ENCODE measurements around the gene LIG3.

DNA sequence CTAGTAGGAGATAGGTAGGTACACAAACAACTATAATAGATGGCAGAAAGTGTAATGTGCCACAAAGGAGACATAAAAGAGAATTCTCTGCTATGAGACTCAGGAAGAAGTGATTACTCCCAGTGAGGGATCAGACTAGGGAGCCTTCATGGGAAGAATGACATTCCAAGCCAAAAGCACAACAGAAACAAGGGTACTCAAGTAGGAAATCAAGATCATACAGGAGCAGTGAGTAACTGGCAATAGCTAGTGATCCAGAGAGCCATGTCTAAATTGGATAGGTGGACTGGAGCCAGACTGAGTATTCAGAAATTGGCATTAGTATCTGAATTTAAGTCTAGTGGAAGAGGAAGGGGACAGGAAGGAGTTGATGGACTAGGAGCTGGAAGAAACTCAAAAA, 72.5 kb downstream of the LIG3 start:
- TF ChIP-seq CTCF (conservative IDR thresholded peaks at IDR 0.05) = no peak
- no peak for TF ChIP-seq EZH2 (IDR thresholded peaks at IDR 0.05; ENCODE audit: low read depth)
